Prostate gland (tissue), 2 donors: ENCODE data around the gene FAM161B. TPM values are rescaled to one million over a fixed set of nuclear protein-coding genes. Genes with fewer than 3 reads are reported as not detected.

Source experiments
- DNase-seq: peaks from one replicate; pipeline ENCODE4 v3.0.0-alpha.2; 2019; ENCODE audit warnings: low spot score
- H3K27ac ChIP-seq, 2 donors: fragments of 200-600 bp; sonication (generic); 2 replicates each; pipeline ENCODE4 v1.5.1; 2017 to 2019
- H3K27me3 ChIP-seq: fragments of 200-600 bp; sonication (generic); replicated peaks from 2 replicates; pipeline ENCODE4 v1.5.1; 2019; ENCODE audit not compliant: insufficient read depth
- H3K36me3 ChIP-seq, 2 donors: fragments of 200-600 bp; sonication (generic); 1 replicate in 1 of 2; 2 replicates in 1 of 2; pipeline versions ENCODE4 v1.5.1 to v1.8.1; 2017 to 2019
- H3K4me1 ChIP-seq: fragments of 200-600 bp; sonication (generic); replicated peaks from 2 replicates; pipeline ENCODE4 v1.5.1; 2019
- H3K4me3 ChIP-seq, 2 donors: fragments of 200-600 bp; sonication (generic); 2 replicates each; pipeline ENCODE4 v1.5.1; 2017 to 2019
- H3K9me3 ChIP-seq: fragments of 200-600 bp; sonication (generic); 2 replicates; pipeline ENCODE4 v1.5.1; 2017
- POLR2A ChIP-seq: fragments of 450-650 bp; IDR thresholded peaks from one replicate; pipeline ENCODE4 v1.6.1; 2016; ENCODE audit warnings: antibody characterized with exemption, mild to moderate bottlenecking
- POLR2AphosphoS5 ChIP-seq: sonication (generic); formaldehyde crosslinking; IDR thresholded peaks from one replicate; pipeline ENCODE4 v1.6.1; 2017; ENCODE audit warnings: antibody characterized with exemption
- WGBS: methylation state at CpG from one replicate; pipeline ENCODE4 v1.1.5; 2018; 5-methylcytosine and 5-hydroxymethylcytosine counted together
- intact Hi-C: fragments of 100-400 bp; cut with DNase I; formaldehyde crosslinking; loops from one replicate; pipeline ENCODE4 v1.14.2; 2022
- total RNA-seq, 2 donors: library from RNA; depleted of rRNA; stranded (reverse); fragments of >200 nt; gene quantifications; one replicate each; pipeline ENCODE4 v1.1.0, GENCODE V29; 2016
- TF ChIP-seq, protein P1 (sequence below), 4 experiments: fragments of 200-600 bp in 2 of 4; fragments of 450-650 bp in 2 of 4; sonication (generic) in 2 of 4; IDR thresholded peaks; 1 replicate in 3 of 4; 2 replicates in 1 of 4; pipeline ENCODE4 v1.5.1; 2016 to 2019; ENCODE audit warnings: antibody characterized with exemption in 4 of 4, mild to moderate bottlenecking in 2 of 4, moderate library complexity in 2 of 4

Gene FAM161B
- total RNA-seq, 2 donors from 2014 or later = 9.3 to 13.8 TPM

DNA sequence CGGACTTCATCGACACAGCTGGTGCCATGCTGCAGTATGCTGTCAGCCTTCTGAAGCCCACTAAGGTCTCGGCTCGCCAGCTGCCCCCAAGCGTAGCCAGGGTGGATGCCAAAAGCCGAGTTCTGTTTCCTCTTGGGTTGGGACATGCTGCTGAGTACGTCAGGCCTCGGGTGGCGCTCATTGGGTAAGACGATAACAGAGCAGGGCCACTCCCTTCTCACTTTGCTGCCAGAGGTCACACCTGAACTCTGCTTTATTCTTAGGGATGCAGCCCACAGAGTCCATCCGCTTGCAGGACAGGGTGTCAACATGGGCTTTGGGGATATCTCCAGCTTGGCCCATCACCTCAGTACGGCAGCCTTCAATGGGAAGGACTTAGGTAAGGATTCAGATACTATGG lies 11.3 kb upstream of the FAM161B start:
- intact Hi-C loops = no loop called here
- Histone ChIP-seq H3K4me3 (no peak overlapping the region), H3K27me3 (no peaks in the 10 kb centered on the region), H3K4me1 (no peaks in the 10 kb centered on the region), H3K36me3 (peaks cover 10 to 11% of the 10 kb centered on the region in 2 donors), H3K27ac (no peak overlapping the region), H3K9me3 (no peaks in the 10 kb centered on the region)
- TF ChIP-seq POLR2AphosphoS5 = no peak
- no peak for TF ChIP-seq POLR2A
- TF ChIP-seq, protein P1, sequence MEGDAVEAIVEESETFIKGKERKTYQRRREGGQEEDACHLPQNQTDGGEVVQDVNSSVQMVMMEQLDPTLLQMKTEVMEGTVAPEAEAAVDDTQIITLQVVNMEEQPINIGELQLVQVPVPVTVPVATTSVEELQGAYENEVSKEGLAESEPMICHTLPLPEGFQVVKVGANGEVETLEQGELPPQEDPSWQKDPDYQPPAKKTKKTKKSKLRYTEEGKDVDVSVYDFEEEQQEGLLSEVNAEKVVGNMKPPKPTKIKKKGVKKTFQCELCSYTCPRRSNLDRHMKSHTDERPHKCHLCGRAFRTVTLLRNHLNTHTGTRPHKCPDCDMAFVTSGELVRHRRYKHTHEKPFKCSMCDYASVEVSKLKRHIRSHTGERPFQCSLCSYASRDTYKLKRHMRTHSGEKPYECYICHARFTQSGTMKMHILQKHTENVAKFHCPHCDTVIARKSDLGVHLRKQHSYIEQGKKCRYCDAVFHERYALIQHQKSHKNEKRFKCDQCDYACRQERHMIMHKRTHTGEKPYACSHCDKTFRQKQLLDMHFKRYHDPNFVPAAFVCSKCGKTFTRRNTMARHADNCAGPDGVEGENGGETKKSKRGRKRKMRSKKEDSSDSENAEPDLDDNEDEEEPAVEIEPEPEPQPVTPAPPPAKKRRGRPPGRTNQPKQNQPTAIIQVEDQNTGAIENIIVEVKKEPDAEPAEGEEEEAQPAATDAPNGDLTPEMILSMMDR (IDR thresholded peaks at IDR 0.05) = no peak
- 93% methylated on average over 10 of the region's 12 CpGs for WGBS
- no peak for DNase-seq

DNA sequence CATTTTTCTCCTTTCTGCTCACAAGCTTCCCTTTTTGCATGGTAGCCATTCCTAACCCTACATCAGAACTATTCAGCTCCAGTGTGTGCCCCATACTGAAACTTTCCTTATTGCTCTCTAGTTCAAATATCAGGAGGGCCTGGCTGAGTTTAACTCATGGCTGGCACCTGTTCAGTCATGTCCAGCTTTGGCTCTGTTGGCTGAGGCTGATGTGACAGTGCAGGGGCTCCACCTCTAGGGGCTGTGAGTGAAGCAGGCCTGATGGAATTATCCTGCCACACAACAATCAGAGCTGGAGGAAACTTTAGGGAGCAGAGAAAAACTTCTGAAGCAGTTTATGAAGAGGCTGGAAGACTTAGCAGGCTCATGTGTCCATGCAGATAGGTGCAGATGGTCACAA lies 8.7 kb upstream of the FAM161B start:
- intact Hi-C loops = loop anchor here (10.0 kb wide), 1 partner anchor 234 kb away; no protein-coding TSS in a partner anchor
- H3K27me3 ChIP-seq = no peaks in the 10 kb centered on the region
- H3K9me3 ChIP-seq = no peaks in the 10 kb centered on the region
- no peaks in the 10 kb centered on the region for H3K4me1 ChIP-seq
- H3K27ac ChIP-seq = no peak overlapping the region
- peaks cover 14 to 20% of the 10 kb centered on the region in 2 donors for H3K36me3 ChIP-seq
- H3K4me3 ChIP-seq = no peak overlapping the region
- TF ChIP-seq POLR2A (no peak), POLR2AphosphoS5 (no peak)
- TF ChIP-seq, protein P1 (IDR thresholded peaks at IDR 0.05) = no peak
- DNase-seq = no peak

DNA sequence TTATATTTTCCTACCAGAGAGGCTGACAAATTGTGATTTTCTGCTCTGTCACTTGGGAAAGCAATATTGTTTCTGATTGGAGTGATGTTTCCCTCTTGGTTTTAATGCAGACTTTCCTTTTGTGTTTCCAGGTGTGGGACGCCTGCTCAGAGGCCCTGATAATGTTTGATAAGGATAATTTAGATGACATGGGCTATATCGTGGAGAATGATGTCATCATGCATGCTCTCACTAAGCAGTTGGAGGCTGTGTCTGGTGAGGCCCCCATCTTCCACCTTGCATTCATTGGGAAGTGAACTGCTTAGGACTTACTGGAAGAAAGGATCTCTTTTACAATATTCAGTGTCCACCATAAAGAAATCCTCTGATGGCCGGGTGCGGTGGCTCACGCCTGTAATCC lies 5.8 kb upstream of the FAM161B start:
- no peak for DNase-seq
- H3K27me3 ChIP-seq = no peaks in the 10 kb centered on the region
- WGBS = 90% methylated on average over 5 of the region's 5 CpGs
- H3K27ac ChIP-seq = no peak overlapping the region
- intact Hi-C loops = loop anchor here (10.0 kb wide), 1 partner anchor 231 kb away; no protein-coding TSS in a partner anchor
- TF ChIP-seq POLR2AphosphoS5 (no peak), POLR2A (no peak)
- TF ChIP-seq, protein P1 (IDR thresholded peaks at IDR 0.05) = no peak
- H3K9me3 ChIP-seq = no peaks in the 10 kb centered on the region
- H3K36me3 ChIP-seq = peaks cover 5 to 20% of the 10 kb centered on the region in 2 donors
- H3K4me1 ChIP-seq = peaks cover 3% of the 10 kb centered on the region
- no peak overlapping the region for H3K4me3 ChIP-seq

DNA sequence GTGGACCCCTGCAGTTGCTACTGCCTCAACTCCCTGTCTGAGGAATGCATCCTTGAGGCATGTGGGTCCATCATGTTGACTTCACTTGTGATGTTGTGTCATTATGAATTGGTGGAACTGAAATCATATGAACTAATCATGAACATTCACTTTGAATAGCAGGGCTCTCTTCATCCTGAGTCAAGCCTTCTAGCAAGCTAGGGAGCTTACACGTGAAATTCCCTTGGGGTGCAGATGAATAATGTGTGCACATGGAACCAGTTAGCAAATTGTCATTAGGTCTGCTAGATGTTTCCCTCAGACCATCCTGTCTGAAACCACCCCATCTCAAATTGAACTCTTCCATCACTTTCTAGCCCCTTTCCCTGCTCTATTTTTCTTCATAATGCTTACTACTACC lies 3.8 kb upstream of the FAM161B start:
- H3K27ac ChIP-seq = no peak overlapping the region
- H3K4me1 ChIP-seq = peaks cover 3% of the 10 kb centered on the region
- no peaks in the 10 kb centered on the region for H3K9me3 ChIP-seq
- peaks cover 4 to 11% of the 10 kb centered on the region in 2 donors for H3K36me3 ChIP-seq
- TF ChIP-seq POLR2AphosphoS5 = no peak
- TF ChIP-seq, protein P1 (IDR thresholded peaks at IDR 0.05) = no peak
- no peak for TF ChIP-seq POLR2A
- WGBS = 90% methylated on average over 1 of the region's 1 CpG
- intact Hi-C loops = loop anchor here (10.0 kb wide), 1 partner anchor 229 kb away; no protein-coding TSS in a partner anchor
- H3K27me3 ChIP-seq = no peaks in the 10 kb centered on the region
- H3K4me3 ChIP-seq = no peak overlapping the region
- DNase-seq = no peak

DNA sequence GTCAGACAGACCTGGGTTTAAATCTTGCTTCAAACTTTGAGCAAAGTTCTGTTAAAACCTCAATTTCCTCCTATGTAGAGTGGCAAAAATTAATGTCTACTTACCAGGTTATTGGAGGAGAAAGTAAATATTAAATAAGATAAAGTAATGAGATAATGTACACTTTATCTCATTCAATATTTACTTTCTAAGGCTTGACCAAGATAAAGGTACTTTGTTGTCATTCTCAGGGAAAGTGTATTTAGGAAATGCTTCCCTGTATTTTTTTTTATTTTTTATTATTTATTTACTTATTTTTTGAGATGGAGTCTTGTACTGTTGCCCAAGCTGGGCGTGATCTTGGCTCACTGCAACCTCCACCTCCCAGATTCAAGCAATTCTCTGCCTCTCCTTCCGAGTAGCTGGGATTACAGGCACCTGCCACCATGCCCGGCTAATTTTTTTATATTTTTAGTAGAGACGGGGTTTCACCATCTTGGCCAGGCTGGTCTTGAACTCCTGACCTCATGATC lies 4.7 kb downstream of the FAM161B start:
- 40% methylated on average over 4 of the region's 4 CpGs for WGBS
- Histone ChIP-seq H3K4me1 (peaks cover 9% of the 10 kb centered on the region), H3K9me3 (no peaks in the 10 kb centered on the region), H3K36me3 (no peaks in the 10 kb centered on the region), H3K4me3 (no peak overlapping the region), H3K27me3 (no peaks in the 10 kb centered on the region), H3K27ac (no peak overlapping the region)
- intact Hi-C loops = no loop called here
- peak; percentile 31 for TF ChIP-seq POLR2AphosphoS5
- TF ChIP-seq POLR2A = no peak
- DNase-seq = peak; percentile 50
